Endothelial cell of umbilical vein (primary cell): ENCODE measurements around the gene LAMA5. TPM values are rescaled to one million over a fixed set of nuclear protein-coding genes. Genes with fewer than 3 reads are reported as not detected.

Source experiments
- BruUV-seq: library from RNA; stranded (reverse); fragments of 400-500 nt; replicated peaks from 2 replicates; lab custom pipeline; 2021; lab: Mats Ljungman, UMichigan
- CTCF ChIA-PET: fragments of 300-600, 350-600 bp; sonication (Branson Sonifier 250); formaldehyde crosslinking; loops from one replicate; lab custom pipeline; 2021; ENCODE audit warnings: antibody characterized with exemption, inconsistent platforms; lab: Charles Lee
- POLR2A ChIA-PET: fragments of 300-600, 350-600 bp; sonication (Branson Sonifier 250); formaldehyde crosslinking; loops from one replicate; lab custom pipeline; 2021; ENCODE audit warnings: antibody characterized with exemption, inconsistent platforms; lab: Charles Lee
- DNase-seq: peaks from one replicate; pipeline ENCODE4 v3.0.0-alpha.2; 2011; ENCODE audit warnings: low read depth, low spot score
- FAIRE-seq: peaks from 2 replicates; lab custom pipeline; 2011; peaks lifted over from hg19 to GRCh38; lab: Jason Lieb, UNC
- H2AFZ ChIP-seq: 2 replicates; pipeline ENCODE4 v1.6.0; 2012; ENCODE audit warnings: low read depth, low read length, control low read depth, inconsistent platforms
- H3K27ac ChIP-seq: 2 replicates; pipeline ENCODE4 v1.5.1; 2011; ENCODE audit warnings: low read depth, mild to moderate bottlenecking, control low read depth, low read length, moderate library complexity; ENCODE audit not compliant: insufficient read depth
- H3K27me3 ChIP-seq, 2 experiments: 2 replicates each; pipeline versions ENCODE4 v1.6.0 to v1.6.1; 2011; ENCODE audit warnings: low read length in 2 of 2, mixed read lengths in 1 of 2; ENCODE audit not compliant: control insufficient read depth in 2 of 2, insufficient read depth in 2 of 2
- H3K36me3 ChIP-seq, 2 experiments: 2 replicates in 1 of 2; 3 replicates in 1 of 2; pipeline ENCODE4 v1.5.1; 2011; ENCODE audit warnings: low read length in 2 of 2, mild to moderate bottlenecking in 1 of 2, moderate library complexity in 1 of 2; ENCODE audit not compliant: control insufficient read depth in 2 of 2, insufficient read depth in 2 of 2; ENCODE audit errors: extremely low read depth in 1 of 2
- H3K4me1 ChIP-seq: 3 replicates; pipeline ENCODE4 v1.5.1; 2011; ENCODE audit warnings: mild to moderate bottlenecking, low read length; ENCODE audit not compliant: control insufficient read depth, insufficient read depth; ENCODE audit errors: extremely low read depth
- H3K4me2 ChIP-seq: 2 replicates; pipeline ENCODE4 v1.6.1; 2011; ENCODE audit warnings: low read length, control low read depth, mixed read lengths; ENCODE audit not compliant: insufficient read depth
- H3K4me3 ChIP-seq, 3 experiments: fragments of 200-600 bp in 1 of 3; sonication (generic), shearing (Covaris generic) in 1 of 3; replicated peaks in 1 of 3; 2 replicates each; pipeline ENCODE4 v1.5.1; 2011 to 2016; ENCODE audit warnings: control low read depth in 3 of 3, low read length in 3 of 3, mild to moderate bottlenecking in 2 of 3, inconsistent platforms in 1 of 3, low read depth in 1 of 3, moderate library complexity in 1 of 3; ENCODE audit not compliant: insufficient read depth in 1 of 3
- H3K79me2 ChIP-seq: 2 replicates; pipeline ENCODE4 v1.6.0; 2012; ENCODE audit warnings: low read length, inconsistent platforms; ENCODE audit not compliant: control insufficient read depth, insufficient read depth
- H3K9ac ChIP-seq: replicated peaks from 2 replicates; pipeline ENCODE3; 2011; ENCODE audit warnings: low read length, control low read depth; ENCODE audit not compliant: insufficient read depth; ENCODE audit errors: extremely low read depth
- H3K9me1 ChIP-seq: replicated peaks from 3 replicates; pipeline ENCODE4 v1.6.0; 2011; ENCODE audit warnings: mild to moderate bottlenecking, low read length; ENCODE audit not compliant: control insufficient read depth, insufficient read depth; ENCODE audit errors: extremely low read depth
- H3K9me3 ChIP-seq: replicated peaks from 2 replicates; pipeline ENCODE4 v1.5.1; 2012; ENCODE audit warnings: low read length, inconsistent platforms; ENCODE audit not compliant: control insufficient read depth, insufficient read depth
- H4K20me1 ChIP-seq: replicated peaks from 2 replicates; pipeline ENCODE3; 2011; ENCODE audit warnings: mild to moderate bottlenecking, low read length; ENCODE audit not compliant: control insufficient read depth, insufficient read depth; ENCODE audit errors: extremely low read depth
- CTCF ChIP-seq, 2 donors: IDR thresholded peaks; 1 replicate in 1 of 2; 2 replicates in 1 of 2; pipeline ENCODE4 v1.5.1; 2011; ENCODE audit warnings: low read length in 2 of 2, mild to moderate bottlenecking in 2 of 2, moderate library complexity in 2 of 2, control low read depth in 1 of 2, inconsistent platforms in 1 of 2, low read depth in 1 of 2; ENCODE audit not compliant: insufficient read depth in 1 of 2; ENCODE audit errors: extremely low read depth in 1 of 2
- EZH2 ChIP-seq: IDR thresholded peaks from 2 replicates; pipeline ENCODE4 v1.6.1; 2012; ENCODE audit warnings: borderline replicate concordance, low read depth, mild to moderate bottlenecking, moderate library complexity, low read length, inconsistent platforms; ENCODE audit not compliant: severe bottlenecking
- FOS ChIP-seq: IDR thresholded peaks from 2 replicates; pipeline ENCODE4 v1.6.1; 2011; ENCODE audit warnings: mild to moderate bottlenecking, low read length, moderate library complexity, borderline replicate concordance; ENCODE audit not compliant: insufficient read depth
- GATA2 ChIP-seq: IDR thresholded peaks from 2 replicates; pipeline ENCODE4 v1.7.0; 2011; ENCODE audit warnings: low read depth, mild to moderate bottlenecking, moderate library complexity, mixed read lengths, low read length; ENCODE audit not compliant: insufficient read length, insufficient read depth
- MAX ChIP-seq: IDR thresholded peaks from 2 replicates; pipeline ENCODE4 v1.6.1; 2011; ENCODE audit not compliant: insufficient read depth, insufficient read length
- MYC ChIP-seq: IDR thresholded peaks from one replicate; pipeline ENCODE4 v1.6.1; 2011; ENCODE audit warnings: mild to moderate bottlenecking, low read depth, low read length
- POLR2AphosphoS5 ChIP-seq: IDR thresholded peaks from 2 replicates; pipeline ENCODE4 v1.6.1; 2012; ENCODE audit warnings: low read depth, mild to moderate bottlenecking, control low read depth, low read length, moderate library complexity; ENCODE audit not compliant: insufficient read depth
- dilution Hi-C: fragments of 300-500 bp; cut with MboI; formaldehyde crosslinking; loops from one replicate; pipeline ENCODE4 v1.15.0; 2019; ENCODE audit warnings: low sequenced_read_pairs; ENCODE audit not compliant: extremely low pct_ligation_motif_present
- intact Hi-C: fragments of 100-400 bp; cut with micrococcal nuclease; formaldehyde crosslinking; loops from one replicate; pipeline ENCODE4 v1.10.0; 2022
- polyA plus RNA-seq, 4 experiments: library from polyadenylated mRNA; depleted of rRNA in 3 of 4; stranded (reverse) in 3 of 4; unstranded in 1 of 4; fragments of >200 nt; gene quantifications; 2 replicates each; pipeline versions ENCODE4 v1.2.1 to v1.2.3, GENCODE V29; 2011 to 2012; ENCODE audit warnings: missing spikeins in 1 of 4
- total RNA-seq: library from RNA; stranded (reverse); gene quantifications from 2 replicates; pipeline ENCODE4 v1.2.3, GENCODE V29; 2021

The LAMA5 gene
- total and polyA plus RNA-seq, 2 donors (not counting 3 experiments of a cell fraction or from before 2014, with no cell fraction given), result 24.0 to 145 TPM

- Histone ChIP-seq H3K9me3 (no peaks in the 10 kb centered on the region), H3K4me2 (no peak overlapping the region), H3K9ac (no peak overlapping the region), H3K27me3 (no peaks in the 10 kb centered on the region), H3K4me3 (no peak overlapping the region), H3K79me2 (peaks cover 6% of the 10 kb centered on the region), H3K4me1 (no peaks in the 10 kb centered on the region), H3K27ac (no peak overlapping the region), H4K20me1 (no peaks in the 10 kb centered on the region), H3K36me3 (peaks cover 7 to 31% of the 10 kb centered on the region in 2 experiments), H3K9me1 (no peaks in the 10 kb centered on the region), H2AFZ (no peak overlapping the region)
- ChIA-PET CTCF (no interaction called here), POLR2A (no interaction called here)
- DNase-seq (no peak), FAIRE-seq (no peak)
- intact Hi-C loops, result no loop called here
- no peak for TF ChIP-seq POLR2AphosphoS5
- TF ChIP-seq EZH2, result no peak
- dilution Hi-C loops, result no loop called here
- no TSS peak for BruUV-seq
Measured at GRCh38 chr20:62346398-62347150, 20.5 kb downstream of the LAMA5 start.

- intact Hi-C loops, result no loop called here
Measured at GRCh38 chr20:62345681-62346370, 21.3 kb downstream of the LAMA5 start.

More at GRCh38 chr20:62345681-62346370, 21.3 kb downstream of the LAMA5 start:
- no TSS peak for BruUV-seq
- Histone ChIP-seq H2AFZ (no peak overlapping the region), H3K36me3 (peaks cover 4 to 26% of the 10 kb centered on the region in 2 experiments), H3K9ac (no peak overlapping the region), H3K4me1 (no peaks in the 10 kb centered on the region), H3K27me3 (no peaks in the 10 kb centered on the region), H3K9me1 (no peaks in the 10 kb centered on the region), H3K27ac (no peak overlapping the region), H3K79me2 (peaks cover 9% of the 10 kb centered on the region), H3K4me2 (no peak overlapping the region), H4K20me1 (no peaks in the 10 kb centered on the region), H3K4me3 (no peak overlapping the region), H3K9me3 (no peaks in the 10 kb centered on the region)
- ChIA-PET POLR2A (no interaction called here), CTCF (no interaction called here)
- dilution Hi-C loops, result no loop called here
- DNase-seq (no peak), FAIRE-seq (no peak)
- TF ChIP-seq MAX (no peak), CTCF (IDR thresholded peaks at IDR 0.05; ENCODE audit: extremely low read depth in 1 of 2, insufficient read depth in 1 of 2, low read depth in 1 of 2, low read length in 2 of 2) (no peak), POLR2AphosphoS5 (no peak), GATA2 (no peak), FOS (no peak), MYC (no peak)
